22Rv1 (cell line): ENCODE data around the gene ATAD3B.

Experiments
- H3K27ac ChIP-seq: fragments of 450-650 bp; 2 replicates; pipeline ENCODE4 v1.5.1; 2017
- CTCF ChIP-seq: fragments of 450-650 bp; IDR thresholded peaks from 2 replicates; pipeline ENCODE4 v1.5.1; 2017; ENCODE audit warnings: mild to moderate bottlenecking
- ZFX ChIP-seq: fragments of 450-650 bp; IDR thresholded peaks from 2 replicates; pipeline ENCODE4 v1.6.1; 2017; ENCODE audit warnings: antibody characterized with exemption, borderline replicate concordance

The ATAD3B gene

GRCh38 chr1:1430114-1430982 is 41.2 kb upstream of the ATAD3B start:
- TF ChIP-seq ZFX: no peak
- TF ChIP-seq CTCF: no peak
- H3K27ac ChIP-seq: no peak overlapping the region

DNA sequence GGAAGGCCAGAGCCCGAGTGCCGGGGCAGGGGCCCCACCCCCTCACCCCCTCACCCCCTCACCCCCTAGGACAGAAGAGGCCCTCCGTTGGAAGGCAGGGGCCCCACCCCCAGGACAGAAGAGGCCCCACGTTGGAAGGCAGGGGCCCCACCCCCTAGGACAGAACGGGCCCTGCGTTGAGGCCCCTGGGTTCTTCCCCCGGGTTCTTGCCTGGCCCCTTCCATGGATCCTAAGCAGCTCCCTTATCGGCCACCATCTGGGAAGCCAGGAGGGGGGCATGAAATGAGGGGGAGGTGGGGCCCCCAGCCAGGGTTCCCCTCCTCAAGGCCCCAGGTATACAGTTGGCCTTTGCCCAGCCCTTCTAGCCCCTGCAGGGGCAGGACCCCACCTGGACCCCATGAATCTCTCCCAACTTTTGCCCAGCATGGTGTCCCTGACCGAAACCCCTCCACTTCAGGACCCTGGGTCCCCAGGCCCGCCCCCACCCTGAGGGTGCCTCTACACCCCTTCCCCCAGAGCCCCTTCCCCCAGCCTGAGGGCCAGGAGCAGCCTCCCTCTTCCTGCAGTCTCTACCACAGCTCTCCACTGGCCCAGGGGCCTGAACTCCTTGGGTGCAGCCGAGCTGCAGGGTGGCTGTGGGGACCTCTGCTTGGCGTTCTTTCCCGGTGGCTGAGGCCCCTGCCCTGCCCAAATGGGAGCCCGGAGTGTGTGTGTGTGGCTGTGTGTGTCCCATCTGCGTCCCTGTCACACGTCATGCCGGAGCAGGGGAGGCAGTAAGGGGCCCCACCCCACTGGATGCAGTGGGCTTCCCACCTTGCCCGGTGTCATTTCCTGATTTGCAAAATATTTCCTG is 40.3 kb upstream of the ATAD3B start:
- TF ChIP-seq ZFX (no peak), CTCF (no peak)
- no peak overlapping the region for H3K27ac ChIP-seq

- no peak for TF ChIP-seq ZFX
- TF ChIP-seq CTCF: no peak
- H3K27ac ChIP-seq: no peak overlapping the region
Measured at GRCh38 chr1:1431845-1432273, 39.7 kb upstream of the ATAD3B start.

DNA sequence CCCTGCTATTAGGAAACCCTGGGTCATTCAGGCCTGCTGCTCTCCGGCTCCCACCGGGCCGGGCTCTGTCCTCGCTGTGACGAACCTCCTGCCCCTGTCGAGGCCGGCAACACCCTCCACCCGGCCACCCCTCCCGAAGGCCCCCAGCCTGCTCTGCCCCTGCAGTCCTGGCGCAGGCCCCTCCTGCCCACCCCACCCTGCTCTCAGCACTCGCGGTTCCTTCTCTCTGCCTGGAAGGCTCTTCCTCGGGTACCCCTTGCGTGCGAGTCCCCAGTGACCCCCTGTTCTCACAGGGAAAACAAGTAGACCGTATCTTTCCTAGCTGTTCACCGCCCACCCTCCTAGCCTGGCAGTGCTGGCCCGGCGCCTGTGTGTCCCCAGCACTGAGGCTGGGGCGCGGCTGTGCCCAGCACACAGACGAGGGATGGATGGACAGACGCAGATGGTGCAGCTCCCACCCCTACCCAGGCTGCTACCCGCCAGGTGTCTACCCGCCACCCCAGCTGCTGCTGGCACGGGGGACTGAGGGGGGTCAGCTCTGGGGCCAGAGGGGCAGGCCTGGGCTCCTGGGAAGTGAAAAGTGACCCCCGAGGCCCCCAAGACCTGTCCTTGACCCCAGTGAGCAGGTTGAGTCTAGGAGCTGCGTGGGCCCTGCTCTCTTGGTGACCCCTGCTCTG is 39.2 kb upstream of the ATAD3B start:
- no peak overlapping the region for H3K27ac ChIP-seq
- TF ChIP-seq CTCF (no peak), ZFX (no peak)

DNA sequence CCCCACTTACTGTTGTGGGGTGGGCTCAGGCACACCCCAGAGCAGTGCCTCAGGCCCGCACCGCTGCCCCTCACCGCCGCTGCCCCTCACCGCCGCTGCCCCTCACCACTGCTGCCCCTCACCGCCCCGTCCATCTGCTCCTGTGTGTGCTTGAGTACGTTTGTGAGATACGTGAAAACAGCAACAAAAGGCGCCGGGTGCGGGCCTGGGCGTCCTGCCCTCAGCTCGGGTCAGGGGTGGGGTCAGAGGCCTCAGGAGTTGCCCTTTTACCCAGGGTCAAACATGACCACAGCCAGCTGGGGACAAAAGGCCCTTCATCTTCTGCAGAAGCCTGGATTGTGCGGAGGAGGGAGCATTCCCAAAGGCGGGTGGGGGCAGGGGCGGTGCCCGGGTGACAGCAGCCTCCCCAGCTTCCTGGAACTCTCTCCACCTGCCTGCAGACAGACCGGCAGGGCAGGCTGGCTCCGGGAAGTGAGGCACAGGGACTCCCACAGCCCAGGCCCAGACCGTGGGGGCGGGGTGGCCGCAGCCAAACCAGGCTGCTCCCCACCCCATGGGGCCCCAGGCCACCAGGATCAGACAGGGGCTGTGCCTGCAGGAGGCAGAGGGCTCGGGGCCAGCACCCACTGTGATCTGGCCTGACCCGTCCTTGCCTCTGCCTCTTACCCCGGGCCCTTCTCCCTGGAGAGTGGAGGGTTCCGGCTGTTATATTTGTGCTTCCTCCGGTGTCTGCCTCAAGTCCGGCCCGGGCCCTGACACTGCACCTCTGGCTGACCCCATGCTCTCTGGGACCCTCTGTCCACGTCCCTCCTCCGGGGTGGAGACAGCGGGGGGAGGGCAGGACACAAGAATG is 38.4 kb upstream of the ATAD3B start:
- H3K27ac ChIP-seq: no peak overlapping the region
- TF ChIP-seq CTCF: no peak

DNA sequence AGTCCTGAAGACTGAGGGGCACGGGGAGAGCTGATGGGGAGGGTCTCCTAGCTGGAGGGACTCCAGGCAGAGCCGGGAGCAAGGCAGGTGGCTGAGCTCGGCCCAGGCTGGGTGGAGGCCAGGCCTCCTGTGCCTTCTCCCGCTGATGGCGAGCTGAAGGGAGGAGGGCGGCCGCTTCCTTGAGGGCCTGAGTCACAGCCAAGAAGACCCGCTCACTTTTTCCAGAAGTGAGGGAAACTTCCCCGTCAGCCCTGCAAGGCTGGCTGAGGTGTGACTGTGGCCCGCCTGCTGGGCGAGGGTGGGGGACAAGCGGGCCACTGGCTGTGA is 37.8 kb upstream of the ATAD3B start:
- no peak for TF ChIP-seq CTCF
- TF ChIP-seq ZFX: no peak
- H3K27ac ChIP-seq: no peak overlapping the region
